ENCODE results near the gene CNKSR3. TPM values are rescaled to one million over a fixed set of nuclear protein-coding genes. Genes with fewer than 3 reads are reported as not detected.

The CNKSR3 gene
- total RNA-seq, 1 donor from 2014 or later = 2.0 TPM

DNA sequence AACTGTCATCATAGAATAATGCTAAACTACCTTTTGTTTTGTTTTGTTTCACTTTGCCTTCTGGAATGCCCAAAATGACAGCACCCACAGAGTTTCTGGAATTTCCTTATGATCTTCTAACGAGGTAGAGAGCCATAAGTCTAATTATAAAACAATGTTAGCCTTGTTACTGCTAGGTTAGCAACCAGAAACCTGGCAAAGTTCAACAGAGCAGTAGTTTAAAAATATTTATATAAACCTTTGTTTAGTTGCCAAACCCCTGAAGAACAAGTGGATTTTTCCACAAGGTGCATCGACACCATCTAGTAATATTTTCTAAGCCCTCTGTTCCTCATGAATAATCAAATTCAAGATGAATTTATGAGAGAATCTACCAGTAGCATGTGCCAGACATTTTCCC lies 126.3 kb downstream of the CNKSR3 start:
- Mint-ChIP-seq H3K36me3 (ENCODE audit: unreplicated experiment) (no peaks in the 10 kb centered on the region), H3K27ac (ENCODE audit: unreplicated experiment) (no peak overlapping the region), H3K27me3 (ENCODE audit: unreplicated experiment) (peaks cover 2% of the 10 kb centered on the region), H3K4me3 (ENCODE audit: unreplicated experiment) (no peak overlapping the region), H3K4me1 (ENCODE audit: low read depth, unreplicated experiment) (no peaks in the 10 kb centered on the region), H3K9me3 (ENCODE audit: unreplicated experiment) (peaks cover 2% of the 10 kb centered on the region)
- TF ChIP-seq, protein P1, sequence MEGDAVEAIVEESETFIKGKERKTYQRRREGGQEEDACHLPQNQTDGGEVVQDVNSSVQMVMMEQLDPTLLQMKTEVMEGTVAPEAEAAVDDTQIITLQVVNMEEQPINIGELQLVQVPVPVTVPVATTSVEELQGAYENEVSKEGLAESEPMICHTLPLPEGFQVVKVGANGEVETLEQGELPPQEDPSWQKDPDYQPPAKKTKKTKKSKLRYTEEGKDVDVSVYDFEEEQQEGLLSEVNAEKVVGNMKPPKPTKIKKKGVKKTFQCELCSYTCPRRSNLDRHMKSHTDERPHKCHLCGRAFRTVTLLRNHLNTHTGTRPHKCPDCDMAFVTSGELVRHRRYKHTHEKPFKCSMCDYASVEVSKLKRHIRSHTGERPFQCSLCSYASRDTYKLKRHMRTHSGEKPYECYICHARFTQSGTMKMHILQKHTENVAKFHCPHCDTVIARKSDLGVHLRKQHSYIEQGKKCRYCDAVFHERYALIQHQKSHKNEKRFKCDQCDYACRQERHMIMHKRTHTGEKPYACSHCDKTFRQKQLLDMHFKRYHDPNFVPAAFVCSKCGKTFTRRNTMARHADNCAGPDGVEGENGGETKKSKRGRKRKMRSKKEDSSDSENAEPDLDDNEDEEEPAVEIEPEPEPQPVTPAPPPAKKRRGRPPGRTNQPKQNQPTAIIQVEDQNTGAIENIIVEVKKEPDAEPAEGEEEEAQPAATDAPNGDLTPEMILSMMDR (IDR thresholded peaks at IDR 0.05; ENCODE audit: partially characterized antibody, unreplicated experiment) = no peak
- DNase-seq = no peak

DNA sequence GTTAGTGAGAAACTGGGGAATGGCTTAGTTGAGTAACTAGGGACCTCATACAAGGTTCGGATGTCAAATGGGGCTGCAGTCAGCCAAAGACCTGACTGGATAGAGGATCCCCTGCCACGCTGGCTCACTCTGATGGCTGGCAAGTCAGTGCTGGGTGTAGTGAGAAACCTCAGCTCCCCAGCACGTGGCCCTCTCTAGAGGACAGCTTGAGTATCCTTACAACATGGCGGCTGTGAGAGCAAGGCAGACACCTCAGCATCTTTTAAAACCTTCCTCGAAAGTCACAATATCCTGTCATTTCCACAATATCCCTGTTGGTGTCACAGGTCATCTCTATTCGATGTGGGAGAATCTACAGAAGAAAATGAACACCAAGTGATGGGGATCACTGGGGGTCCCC lies 127.2 kb downstream of the CNKSR3 start:
- Mint-ChIP-seq H3K27ac (ENCODE audit: unreplicated experiment) (no peak overlapping the region), H3K27me3 (ENCODE audit: unreplicated experiment) (peaks cover 2% of the 10 kb centered on the region), H3K9me3 (ENCODE audit: unreplicated experiment) (peaks cover 2% of the 10 kb centered on the region), H3K36me3 (ENCODE audit: unreplicated experiment) (no peaks in the 10 kb centered on the region), H3K4me1 (ENCODE audit: low read depth, unreplicated experiment) (no peaks in the 10 kb centered on the region), H3K4me3 (ENCODE audit: unreplicated experiment) (no peak overlapping the region)
- TF ChIP-seq, protein P1 (IDR thresholded peaks at IDR 0.05; ENCODE audit: partially characterized antibody, unreplicated experiment) = no peak
- no peak for DNase-seq

DNA sequence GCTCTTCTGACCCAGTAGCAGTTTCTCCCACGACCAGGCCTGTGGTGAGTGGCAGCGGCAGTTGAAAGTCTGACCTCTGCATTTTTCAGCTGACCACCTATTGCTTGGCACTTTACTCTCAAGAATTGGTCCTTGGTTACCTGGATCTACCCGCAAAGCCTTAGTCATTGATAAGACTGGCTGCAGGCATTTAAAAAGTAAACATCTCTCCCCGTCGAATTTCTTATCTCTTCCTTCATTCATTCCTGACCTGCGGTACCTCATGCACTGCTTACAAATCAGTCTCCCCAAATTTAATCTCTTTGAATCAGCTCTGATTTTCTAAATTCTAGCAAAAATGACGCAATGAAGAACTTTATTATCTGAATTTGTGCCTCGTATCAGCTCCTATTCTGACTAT lies 127.7 kb downstream of the CNKSR3 start:
- TF ChIP-seq, protein P1 (IDR thresholded peaks at IDR 0.05; ENCODE audit: partially characterized antibody, unreplicated experiment) = no peak
- Mint-ChIP-seq H3K27ac (ENCODE audit: unreplicated experiment) (no peak overlapping the region), H3K4me1 (ENCODE audit: low read depth, unreplicated experiment) (no peaks in the 10 kb centered on the region), H3K4me3 (ENCODE audit: unreplicated experiment) (no peak overlapping the region), H3K36me3 (ENCODE audit: unreplicated experiment) (no peaks in the 10 kb centered on the region), H3K9me3 (ENCODE audit: unreplicated experiment) (peaks cover 2% of the 10 kb centered on the region), H3K27me3 (ENCODE audit: unreplicated experiment) (peaks cover 2% of the 10 kb centered on the region)
- DNase-seq = no peak

DNA sequence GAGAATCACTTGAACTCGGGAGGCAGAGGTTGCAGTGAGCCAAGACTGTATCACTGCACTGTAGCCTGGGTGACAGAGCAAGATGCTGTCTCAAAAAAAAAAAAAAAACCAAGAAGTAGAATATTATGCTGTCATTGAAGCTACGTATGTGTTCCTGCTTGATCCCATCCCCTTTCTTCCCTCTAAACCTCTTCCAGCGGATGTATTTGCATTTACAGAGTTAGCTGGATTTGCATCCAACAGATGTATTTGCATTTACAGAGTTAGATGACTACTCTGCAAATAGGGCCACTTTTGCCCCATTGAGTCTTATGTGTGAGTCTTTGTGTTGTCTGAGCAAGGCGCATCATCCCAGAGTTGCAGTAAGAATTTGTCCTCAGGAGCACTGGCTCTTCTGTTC lies 128.9 kb downstream of the CNKSR3 start:
- DNase-seq = no peak
- no peak overlapping the region for H3K27ac Mint-ChIP-seq (ENCODE audit: unreplicated experiment)
- no peaks in the 10 kb centered on the region for H3K9me3 Mint-ChIP-seq (ENCODE audit: unreplicated experiment)
- H3K4me3 Mint-ChIP-seq (ENCODE audit: unreplicated experiment) = no peak overlapping the region
- no peaks in the 10 kb centered on the region for H3K36me3 Mint-ChIP-seq (ENCODE audit: unreplicated experiment)
- TF ChIP-seq, protein P1 (IDR thresholded peaks at IDR 0.05; ENCODE audit: partially characterized antibody, unreplicated experiment) = no peak
- no peaks in the 10 kb centered on the region for H3K4me1 Mint-ChIP-seq (ENCODE audit: low read depth, unreplicated experiment)
- no peaks in the 10 kb centered on the region for H3K27me3 Mint-ChIP-seq (ENCODE audit: unreplicated experiment)

DNA sequence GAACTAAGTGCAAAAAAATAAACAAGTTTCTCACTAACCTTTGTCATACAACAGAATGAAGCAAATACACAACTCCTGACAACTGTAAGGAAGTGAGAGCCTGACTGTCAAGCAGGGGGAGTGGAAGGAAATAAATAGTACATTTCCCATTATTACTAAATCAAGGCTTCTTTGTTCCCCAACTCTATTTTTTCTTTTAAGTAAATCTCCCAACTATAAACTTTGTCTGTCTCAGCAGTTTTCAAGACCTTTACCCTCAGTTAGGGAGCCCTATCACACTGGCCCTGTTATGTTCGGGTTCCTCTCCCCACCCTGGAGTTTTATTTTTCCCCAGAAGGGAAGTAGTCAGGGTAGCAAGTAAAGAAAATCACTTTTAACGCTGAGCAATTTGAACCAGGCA lies 129.7 kb downstream of the CNKSR3 start:
- no peak overlapping the region for H3K27ac Mint-ChIP-seq (ENCODE audit: unreplicated experiment)
- H3K36me3 Mint-ChIP-seq (ENCODE audit: unreplicated experiment) = no peaks in the 10 kb centered on the region
- no peaks in the 10 kb centered on the region for H3K4me1 Mint-ChIP-seq (ENCODE audit: low read depth, unreplicated experiment)
- no peaks in the 10 kb centered on the region for H3K27me3 Mint-ChIP-seq (ENCODE audit: unreplicated experiment)
- H3K9me3 Mint-ChIP-seq (ENCODE audit: unreplicated experiment) = no peaks in the 10 kb centered on the region
- no peak for DNase-seq
- no peak overlapping the region for H3K4me3 Mint-ChIP-seq (ENCODE audit: unreplicated experiment)
- TF ChIP-seq, protein P1 (IDR thresholded peaks at IDR 0.05; ENCODE audit: partially characterized antibody, unreplicated experiment) = no peak

Measured in glutamatergic neuron (in vitro differentiated cells).